ENCODE data around the gene MAPK8.

MAPK8 gene

DNA sequence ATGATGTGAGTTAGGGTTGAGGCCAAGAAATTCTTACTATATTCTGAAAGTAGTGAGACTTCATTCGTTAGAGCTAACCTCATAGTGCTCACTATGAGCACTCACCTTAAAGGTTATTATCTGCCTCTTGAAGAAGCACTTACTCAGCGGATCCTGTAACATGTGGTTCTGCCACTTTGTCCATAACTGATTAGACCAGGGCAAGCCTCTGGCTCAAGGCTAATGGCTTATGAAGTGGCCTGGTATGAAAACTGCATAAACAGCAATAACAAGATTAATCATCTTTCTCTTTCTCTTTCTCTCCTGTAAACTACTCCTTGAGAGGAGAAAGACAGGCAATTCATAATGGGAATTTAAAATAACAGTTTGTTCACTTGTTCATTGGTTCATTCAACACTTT is 82.8 kb downstream of the MAPK8 start:
- no peak for DNase-seq

- DNase-seq = no peak
Observed at GRCh38 chr10:48389846-48390557, 83.5 kb downstream of the MAPK8 start.

- no peak for DNase-seq
Observed at GRCh38 chr10:48390558-48390871, 84.0 kb downstream of the MAPK8 start.

- peak in 1 of 2 donors; percentile 9 for DNase-seq
Observed at GRCh38 chr10:48390933-48391845, 84.7 kb downstream of the MAPK8 start.

DNA sequence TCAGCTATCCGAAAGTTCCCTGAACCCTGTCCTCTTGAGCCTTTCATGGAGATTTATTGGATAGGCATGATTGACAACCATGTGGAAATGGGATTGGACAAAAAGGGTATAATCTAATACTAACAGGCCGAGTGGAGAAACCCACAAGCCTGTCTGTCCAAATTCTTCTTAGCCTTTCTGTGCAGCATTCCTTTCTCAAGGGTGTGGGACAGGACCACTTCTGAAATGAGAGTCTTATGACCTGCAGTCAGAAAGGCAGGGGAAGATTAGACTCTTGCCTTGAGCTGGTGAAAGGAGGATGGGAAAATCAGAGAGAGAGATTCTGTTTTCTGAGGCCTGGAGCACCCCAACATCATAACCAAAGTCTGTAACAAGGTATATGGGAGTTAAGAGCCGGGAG is 85.5 kb downstream of the MAPK8 start:
- no peak for DNase-seq

GRCh38 chr10:48398261-48398660 is 91.8 kb downstream of the MAPK8 start:
- DNase-seq = no peak

- no peak for DNase-seq
Observed at GRCh38 chr10:48399056-48399541, 92.6 kb downstream of the MAPK8 start.

- no peak for DNase-seq
Observed at GRCh38 chr10:48399551-48399950, 93.1 kb downstream of the MAPK8 start.

GRCh38 chr10:48400129-48400849 is 93.8 kb downstream of the MAPK8 start:
- DNase-seq = no peak

- no peak for DNase-seq
Observed at GRCh38 chr10:48400850-48401220, 94.4 kb downstream of the MAPK8 start.

GRCh38 chr10:48404646-48405045 is 98.2 kb downstream of the MAPK8 start:
- DNase-seq = no peak

DNA sequence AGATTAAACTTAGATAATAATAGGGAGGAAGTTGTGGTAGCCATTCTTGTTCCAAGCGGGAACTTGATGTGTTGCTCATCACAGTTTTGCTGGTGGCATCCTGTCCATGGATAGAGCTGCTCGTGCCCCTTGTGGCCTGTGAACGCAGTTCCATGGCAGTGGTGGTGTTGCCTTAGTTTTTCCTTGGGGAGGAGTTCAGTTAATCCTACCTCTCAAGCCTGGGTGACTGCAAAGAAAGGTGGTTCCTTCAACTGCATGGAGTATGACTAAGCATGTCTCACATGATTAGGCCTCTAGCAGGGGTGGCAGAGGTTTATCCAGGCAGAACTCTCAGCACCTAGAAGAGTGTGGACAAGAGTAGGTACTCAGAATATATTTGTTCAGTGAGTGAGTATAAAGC is 99.7 kb downstream of the MAPK8 start:
- no peak for DNase-seq

- DNase-seq = no peak
Observed at GRCh38 chr10:48406658-48407057, 100.2 kb downstream of the MAPK8 start.

GRCh38 chr10:48410503-48410902 is 104.0 kb downstream of the MAPK8 start:
- no peak for DNase-seq

GRCh38 chr10:48411510-48411909 is 105.0 kb downstream of the MAPK8 start:
- DNase-seq = no peak

- DNase-seq = no peak
Observed at GRCh38 chr10:48412081-48412480, 105.6 kb downstream of the MAPK8 start.

DNA sequence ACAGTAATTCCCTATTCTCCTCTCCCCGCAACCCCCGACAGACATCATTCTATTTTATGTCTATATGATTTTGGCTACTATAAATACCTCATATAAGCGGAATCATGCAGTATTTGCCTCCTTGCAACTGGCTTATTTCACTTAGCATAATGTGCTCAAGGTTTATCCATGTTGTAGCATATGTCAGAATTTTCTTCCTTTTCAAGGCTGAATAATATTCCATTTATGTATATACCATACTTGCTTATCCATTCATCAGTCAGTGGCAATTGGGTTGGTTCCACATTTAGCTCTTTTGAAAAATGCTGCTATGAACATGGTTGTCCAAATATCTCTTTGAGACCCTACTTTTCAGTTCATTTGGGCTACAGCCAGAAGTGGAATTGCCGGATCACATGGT is 106.5 kb downstream of the MAPK8 start:
- no peak for DNase-seq

GRCh38 chr10:48414160-48414559 is 107.7 kb downstream of the MAPK8 start:
- no peak for DNase-seq

- no peak for DNase-seq
Observed at GRCh38 chr10:48414778-48415177, 108.3 kb downstream of the MAPK8 start.

DNA sequence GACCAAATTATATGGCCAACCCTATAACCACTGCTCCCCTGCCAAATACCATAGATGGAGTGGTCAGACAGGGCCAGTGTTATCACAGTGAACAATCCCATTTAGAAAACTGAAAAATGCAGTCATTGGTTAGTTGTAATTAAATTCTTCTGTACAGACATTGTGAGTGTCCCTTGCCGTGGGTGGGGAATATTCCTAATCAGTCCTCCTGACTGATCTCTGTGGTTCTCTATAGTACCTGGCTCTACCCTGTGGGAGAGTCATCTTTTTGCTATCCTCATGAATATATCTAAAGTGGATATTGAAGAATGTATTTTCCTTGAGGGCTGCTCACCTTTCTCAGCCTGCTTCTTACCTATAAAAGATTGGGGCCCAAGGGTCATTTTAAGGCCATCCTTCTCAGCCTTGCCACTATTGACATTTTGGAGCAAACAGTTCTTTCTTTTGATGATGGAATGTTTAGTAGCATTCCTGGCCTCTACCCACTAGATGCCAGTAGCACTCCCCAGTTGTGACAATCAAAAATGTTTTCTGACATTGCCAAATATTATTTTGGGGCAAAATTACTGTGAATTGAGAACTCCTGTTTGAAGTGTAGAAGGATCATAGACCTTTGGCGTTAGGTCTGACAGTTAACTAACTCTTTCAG is 110.2 kb downstream of the MAPK8 start:
- no peak for DNase-seq

DNA sequence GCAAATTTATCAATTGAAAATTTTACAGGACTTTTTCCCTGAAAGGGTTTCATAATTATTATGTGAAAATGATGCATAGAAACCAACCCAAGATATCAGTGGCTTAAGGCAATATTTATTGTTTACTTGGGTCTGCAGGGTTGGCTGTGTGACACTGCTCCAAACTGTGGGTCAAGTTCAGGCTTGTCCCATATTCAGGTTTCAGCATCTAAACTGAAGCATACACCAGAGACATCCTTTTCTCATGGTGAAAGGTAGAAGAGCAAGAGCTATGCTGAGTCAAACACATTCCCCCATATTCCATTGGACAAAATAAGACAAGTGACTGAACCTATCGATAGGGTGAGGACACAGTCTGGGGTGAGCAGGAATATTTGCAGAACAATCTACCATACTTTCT is 110.9 kb downstream of the MAPK8 start:
- DNase-seq = no peak

DNA sequence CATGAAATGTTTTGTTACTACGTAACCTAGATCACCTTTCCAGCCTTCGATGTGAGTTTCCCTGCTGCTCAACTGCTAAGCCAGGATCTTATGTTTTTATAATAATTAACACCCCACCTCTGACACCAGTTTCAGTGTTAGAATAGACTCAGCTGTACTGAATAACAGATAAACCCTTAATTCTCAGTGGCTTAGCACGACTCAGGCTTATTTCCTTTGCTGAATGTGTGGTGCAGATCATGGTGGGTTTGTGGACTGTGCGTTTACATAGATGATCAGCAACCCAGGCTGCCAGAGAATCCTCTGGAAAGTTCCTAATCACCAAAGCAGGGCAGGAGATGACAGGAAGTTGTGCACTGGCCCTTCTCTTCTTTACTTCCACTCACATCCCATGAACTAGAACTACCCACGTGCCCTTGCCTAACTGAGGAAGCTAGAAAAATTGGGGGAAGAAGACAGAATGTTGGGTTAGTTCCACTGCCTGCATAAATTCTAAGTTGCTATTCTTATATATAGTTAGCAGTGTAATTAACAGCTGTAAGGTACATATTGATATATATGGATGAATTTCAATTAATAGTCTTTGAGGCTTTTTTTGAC is 111.8 kb downstream of the MAPK8 start:
- no peak for DNase-seq

DNA sequence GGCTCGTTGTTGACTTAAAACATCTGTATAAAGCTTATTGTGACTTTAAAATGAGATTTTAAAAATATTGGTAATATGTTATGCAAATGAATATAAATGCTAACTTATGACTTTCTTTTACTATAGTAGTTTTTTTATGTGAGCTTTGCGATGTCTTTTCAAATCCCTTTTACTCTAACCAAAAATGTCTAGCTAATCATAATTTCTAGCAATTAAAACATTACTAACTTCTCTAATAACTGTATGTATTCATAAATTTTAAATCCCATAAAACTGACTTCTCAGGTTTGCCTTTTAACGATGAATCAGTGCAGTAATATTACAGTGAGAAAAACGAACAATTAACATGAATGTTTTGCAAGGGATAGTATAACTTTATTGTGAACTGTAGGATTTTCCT is 113.2 kb downstream of the MAPK8 start:
- no peak for DNase-seq
